Fibroblast of villous mesenchyme (primary cell): ENCODE results near the gene CEACAM16. TPM values are rescaled to one million over a fixed set of nuclear protein-coding genes. Genes with fewer than 3 reads are reported as not detected.
A peak's percentile ranks its signal among the peaks of the same experiment; 100 is the strongest.
"Not testable (repeated sequence)": the region's sequence is repeated elsewhere in the genome, so short reads cannot be mapped to it uniquely, and the experiment has no call there.

Source experiments
- DNase-seq: peaks from one replicate; pipeline ENCODE4 v3.0.0-alpha.2; 2010; ENCODE audit warnings: low read depth
- H3K4me3 ChIP-seq: 2 replicates; pipeline ENCODE4 v1.5.1; 2011; ENCODE audit warnings: low read depth, mild to moderate bottlenecking, low read length
- total RNA-seq: library from RNA; depleted of rRNA; stranded (reverse); fragments of >200 nt; gene quantifications from 2 replicates; pipeline ENCODE4 v1.2.3, GENCODE V29; 2012
- TF ChIP-seq, protein P1 (sequence below): IDR thresholded peaks from 2 replicates; pipeline ENCODE4 v1.5.1; 2012; ENCODE audit warnings: low read depth, mild to moderate bottlenecking, low read length; ENCODE audit not compliant: insufficient read depth

CEACAM16 gene
- total RNA-seq, 1 donor = under 0.01 TPM

GRCh38 chr19:44708940-44709339, 10.0 kb downstream of the CEACAM16 start:
- DNase-seq = no peak
- TF ChIP-seq, protein P1, sequence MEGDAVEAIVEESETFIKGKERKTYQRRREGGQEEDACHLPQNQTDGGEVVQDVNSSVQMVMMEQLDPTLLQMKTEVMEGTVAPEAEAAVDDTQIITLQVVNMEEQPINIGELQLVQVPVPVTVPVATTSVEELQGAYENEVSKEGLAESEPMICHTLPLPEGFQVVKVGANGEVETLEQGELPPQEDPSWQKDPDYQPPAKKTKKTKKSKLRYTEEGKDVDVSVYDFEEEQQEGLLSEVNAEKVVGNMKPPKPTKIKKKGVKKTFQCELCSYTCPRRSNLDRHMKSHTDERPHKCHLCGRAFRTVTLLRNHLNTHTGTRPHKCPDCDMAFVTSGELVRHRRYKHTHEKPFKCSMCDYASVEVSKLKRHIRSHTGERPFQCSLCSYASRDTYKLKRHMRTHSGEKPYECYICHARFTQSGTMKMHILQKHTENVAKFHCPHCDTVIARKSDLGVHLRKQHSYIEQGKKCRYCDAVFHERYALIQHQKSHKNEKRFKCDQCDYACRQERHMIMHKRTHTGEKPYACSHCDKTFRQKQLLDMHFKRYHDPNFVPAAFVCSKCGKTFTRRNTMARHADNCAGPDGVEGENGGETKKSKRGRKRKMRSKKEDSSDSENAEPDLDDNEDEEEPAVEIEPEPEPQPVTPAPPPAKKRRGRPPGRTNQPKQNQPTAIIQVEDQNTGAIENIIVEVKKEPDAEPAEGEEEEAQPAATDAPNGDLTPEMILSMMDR = no peak
- no peak overlapping the region for H3K4me3 ChIP-seq

GRCh38 chr19:44709434-44710266, 10.7 kb downstream of the CEACAM16 start:
- not testable (repeated sequence) for H3K4me3 ChIP-seq, DNase-seq

- no peak overlapping the region for H3K4me3 ChIP-seq
- TF ChIP-seq, protein P1 = no peak
- no peak for DNase-seq
Measured at GRCh38 chr19:44710483-44710882, 11.5 kb downstream of the CEACAM16 start.

DNA sequence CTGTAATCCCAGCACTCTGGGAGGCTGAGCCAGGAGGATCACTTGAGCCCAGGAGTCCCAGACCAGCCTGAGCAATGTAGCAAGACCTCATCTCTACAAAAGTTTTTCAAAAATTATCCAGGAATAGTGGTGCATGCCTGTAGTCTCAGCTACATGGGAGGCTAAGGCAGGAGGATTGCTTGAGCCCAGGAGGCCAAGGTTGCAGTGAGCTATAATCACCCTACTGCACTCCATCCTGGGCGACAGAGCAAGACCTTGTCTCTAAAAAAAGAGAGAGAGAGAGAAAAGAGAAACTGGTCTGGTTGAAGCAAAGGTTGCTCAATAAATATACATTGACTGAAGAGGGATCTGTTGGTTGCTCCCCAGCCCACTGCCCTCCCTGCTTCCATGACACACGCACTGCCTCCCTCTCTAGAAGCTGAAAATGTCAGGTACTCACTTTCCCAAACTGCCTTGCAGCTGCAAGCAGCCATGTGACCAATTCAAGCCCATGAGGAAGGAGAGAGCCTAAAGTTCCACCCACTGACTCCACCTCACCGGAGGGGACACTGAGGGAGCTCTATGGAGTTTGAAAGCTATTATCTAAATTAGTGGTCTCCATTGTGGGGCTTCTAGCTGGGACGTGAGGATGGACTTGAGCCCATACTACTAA, 14.0 kb downstream of the CEACAM16 start:
- TF ChIP-seq, protein P1 = no peak
- peak; percentile 22 for DNase-seq
- no peak overlapping the region for H3K4me3 ChIP-seq

DNA sequence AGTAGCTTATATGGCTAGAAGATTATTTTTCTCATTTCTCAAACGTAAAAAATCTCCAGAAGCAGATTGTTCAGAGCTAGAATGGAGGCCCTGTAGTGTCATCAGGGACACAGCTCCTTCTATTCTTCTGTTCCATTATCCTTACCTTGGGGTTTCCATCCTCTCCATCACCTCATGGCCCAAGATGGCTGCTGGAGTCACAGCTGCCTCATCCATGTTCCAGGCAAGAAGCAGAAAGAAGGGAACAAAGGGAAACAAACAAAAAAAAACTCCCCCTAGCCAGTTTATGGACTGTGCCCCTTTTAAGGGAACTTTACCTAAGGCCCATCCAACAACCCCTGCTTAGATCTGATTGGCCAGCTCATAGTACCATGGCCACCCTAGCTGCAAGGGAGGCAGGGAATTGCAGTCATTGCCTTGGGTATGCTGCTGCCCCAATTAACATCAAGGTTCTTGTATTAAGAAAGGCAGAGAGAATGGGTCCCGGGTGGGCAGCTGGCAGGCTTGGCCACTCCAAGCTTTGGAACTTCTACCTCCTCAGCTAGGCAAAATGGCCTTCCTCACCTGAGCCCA, 15.7 kb downstream of the CEACAM16 start:
- no peak for DNase-seq
- no peak overlapping the region for H3K4me3 ChIP-seq
- TF ChIP-seq, protein P1 = no peak

- TF ChIP-seq, protein P1 = no peak
Measured at GRCh38 chr19:44717603-44718002, 18.7 kb downstream of the CEACAM16 start.

More at GRCh38 chr19:44717603-44718002, 18.7 kb downstream of the CEACAM16 start:
- no peak for DNase-seq
- H3K4me3 ChIP-seq = no peak overlapping the region
